Gastroesophageal sphincter (tissue), 3 donors: ENCODE results near the gene RAB9A.

Source experiments
- POLR2A ChIP-seq, 2 donors: fragments of 450-650 bp; IDR thresholded peaks; one replicate each; pipeline ENCODE4 v1.6.1; 2017; ENCODE audit warnings: antibody characterized with exemption in 2 of 2, mild to moderate bottlenecking in 2 of 2, moderate library complexity in 1 of 2
- TF ChIP-seq, protein P1 (sequence below), 4 experiments: fragments of 200-600 bp in 2 of 4; fragments of 450-650 bp in 2 of 4; sonication (generic) in 1 of 4; IDR thresholded peaks; one replicate each; pipeline ENCODE4 v1.5.1; 2017 to 2019; ENCODE audit warnings: antibody characterized with exemption in 4 of 4, mild to moderate bottlenecking in 2 of 4, moderate library complexity in 2 of 4

DNA sequence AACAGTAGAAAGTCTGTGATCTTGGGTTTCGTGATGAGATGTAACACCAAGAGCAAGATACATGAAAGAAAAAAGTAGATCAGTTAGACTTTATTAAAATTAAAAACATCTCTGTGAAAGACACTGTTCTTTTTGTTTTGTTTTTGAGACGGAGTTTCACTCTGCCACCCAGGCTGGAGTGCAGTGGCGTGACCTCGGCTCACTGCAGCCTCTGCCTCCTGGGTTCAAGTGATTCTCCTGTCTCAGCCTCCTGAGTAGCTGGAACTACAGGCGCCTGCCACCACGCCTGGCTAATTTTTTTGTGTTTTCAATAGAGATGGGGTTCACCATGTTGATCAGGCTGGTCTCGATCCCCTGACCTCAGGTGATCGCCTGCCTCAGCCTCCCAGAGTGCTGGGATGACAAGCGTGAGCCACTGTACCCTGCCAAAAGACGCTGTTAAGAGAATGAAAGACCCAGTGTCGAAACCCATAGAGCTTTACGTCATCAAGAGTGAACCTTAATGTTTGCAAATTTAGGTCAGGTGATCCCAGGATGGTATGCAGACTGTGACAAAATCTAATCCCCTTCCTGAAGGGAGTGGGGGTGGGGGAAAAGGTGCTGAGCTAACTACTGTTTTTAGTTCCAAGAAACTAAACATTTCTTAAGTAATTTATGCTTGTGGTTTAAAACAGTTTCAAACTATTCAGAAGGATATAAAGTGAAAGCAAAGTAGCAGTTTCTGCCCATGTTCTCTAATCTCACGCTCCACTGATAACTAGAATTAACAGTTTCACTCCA is 53.7 kb downstream of the RAB9A start:
- TF ChIP-seq, protein P1, sequence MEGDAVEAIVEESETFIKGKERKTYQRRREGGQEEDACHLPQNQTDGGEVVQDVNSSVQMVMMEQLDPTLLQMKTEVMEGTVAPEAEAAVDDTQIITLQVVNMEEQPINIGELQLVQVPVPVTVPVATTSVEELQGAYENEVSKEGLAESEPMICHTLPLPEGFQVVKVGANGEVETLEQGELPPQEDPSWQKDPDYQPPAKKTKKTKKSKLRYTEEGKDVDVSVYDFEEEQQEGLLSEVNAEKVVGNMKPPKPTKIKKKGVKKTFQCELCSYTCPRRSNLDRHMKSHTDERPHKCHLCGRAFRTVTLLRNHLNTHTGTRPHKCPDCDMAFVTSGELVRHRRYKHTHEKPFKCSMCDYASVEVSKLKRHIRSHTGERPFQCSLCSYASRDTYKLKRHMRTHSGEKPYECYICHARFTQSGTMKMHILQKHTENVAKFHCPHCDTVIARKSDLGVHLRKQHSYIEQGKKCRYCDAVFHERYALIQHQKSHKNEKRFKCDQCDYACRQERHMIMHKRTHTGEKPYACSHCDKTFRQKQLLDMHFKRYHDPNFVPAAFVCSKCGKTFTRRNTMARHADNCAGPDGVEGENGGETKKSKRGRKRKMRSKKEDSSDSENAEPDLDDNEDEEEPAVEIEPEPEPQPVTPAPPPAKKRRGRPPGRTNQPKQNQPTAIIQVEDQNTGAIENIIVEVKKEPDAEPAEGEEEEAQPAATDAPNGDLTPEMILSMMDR (IDR thresholded peaks at IDR 0.05) = no peak
- TF ChIP-seq POLR2A (IDR thresholded peaks at IDR 0.05) = no peak
